ENCODE results near the gene TP53AIP1. TPM values are rescaled to one million over a fixed set of nuclear protein-coding genes. Genes with fewer than 3 reads are reported as not detected.

TP53AIP1 gene
- total and polyA plus RNA-seq, 9 of the 15 experiments (the other 6 are each of a cell fraction or from before 2014, with no cell fraction given), result not detected

GRCh38 chr11:128941573-128942271 lies 949 bp downstream of the TP53AIP1 start (continued):
- TF ChIP-seq CEBPG (CRISPR knock-in tag; IDR thresholded peaks at IDR 0.05) (no peak), CEBPG (tag; conservative IDR thresholded peaks at IDR 0.05 in 1 of 2, IDR thresholded peaks at IDR 0.05 in 1 of 2) (no peak), GABPA (tag; conservative IDR thresholded peaks at IDR 0.05; ENCODE audit: low read depth) (no peak), NR2C1 (IDR thresholded peaks at IDR 0.05) (no peak), NR2C1 (tag; IDR thresholded peaks at IDR 0.05) (no peak), PRMT5 (CRISPR knock-in tag; IDR thresholded peaks at IDR 0.05) (no peak), E2F8 (IDR thresholded peaks at IDR 0.05; ENCODE audit: low read depth, partially characterized antibody) (no peak), ZNF764 (CRISPR knock-in tag; IDR thresholded peaks at IDR 0.05; ENCODE audit: low read depth) (no peak)
- TF ChIP-seq, protein P1, sequence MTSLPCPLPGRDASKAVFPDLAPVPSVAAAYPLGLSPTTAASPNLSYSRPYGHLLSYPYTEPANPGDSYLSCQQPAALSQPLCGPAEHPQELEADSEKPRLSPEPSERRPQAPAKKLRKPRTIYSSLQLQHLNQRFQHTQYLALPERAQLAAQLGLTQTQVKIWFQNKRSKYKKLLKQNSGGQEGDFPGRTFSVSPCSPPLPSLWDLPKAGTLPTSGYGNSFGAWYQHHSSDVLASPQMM (CRISPR knock-in tag; IDR thresholded peaks at IDR 0.05), result no peak

Data from K562 (cell line).